Ishikawa (cell line): Measurements from ENCODE around the gene CLCN4.

Source experiments
- CEBPB ChIP-seq: IDR thresholded peaks from 2 replicates; pipeline ENCODE4 v1.6.1; 2012
- CREB1 ChIP-seq: IDR thresholded peaks from 2 replicates; pipeline ENCODE4 v1.6.1; 2012; ENCODE audit warnings: low read depth
- EGR1 ChIP-seq: IDR thresholded peaks from 2 replicates; pipeline ENCODE4 v1.6.1; 2012
- EP300 ChIP-seq: IDR thresholded peaks from 2 replicates; pipeline ENCODE4 v1.6.1; 2012; ENCODE audit warnings: borderline replicate concordance
- FOXM1 ChIP-seq: IDR thresholded peaks from 2 replicates; pipeline ENCODE4 v1.6.1; 2012; ENCODE audit warnings: low read depth, borderline replicate concordance
- MAX ChIP-seq: IDR thresholded peaks from 2 replicates; pipeline ENCODE4 v1.6.1; 2012
- NFIC ChIP-seq: IDR thresholded peaks from 2 replicates; pipeline ENCODE4 v1.6.1; 2012
- RAD21 ChIP-seq: IDR thresholded peaks from 2 replicates; pipeline ENCODE4 v1.6.1; 2012; ENCODE audit warnings: low read depth
- REST ChIP-seq: IDR thresholded peaks from 2 replicates; pipeline ENCODE4 v1.6.1; 2012; ENCODE audit warnings: low read depth, mild to moderate bottlenecking
- TAF1 ChIP-seq: IDR thresholded peaks from 2 replicates; pipeline ENCODE4 v1.6.1; 2012; ENCODE audit warnings: low read depth, mild to moderate bottlenecking
- TCF12 ChIP-seq: IDR thresholded peaks from 2 replicates; pipeline ENCODE4 v1.6.1; 2012; ENCODE audit warnings: low read depth
- TEAD4 ChIP-seq: IDR thresholded peaks from 2 replicates; pipeline ENCODE4 v1.6.1; 2012
- USF1 ChIP-seq: IDR thresholded peaks from 2 replicates; pipeline ENCODE4 v1.6.1; 2012
- YY1 ChIP-seq: IDR thresholded peaks from 2 replicates; pipeline ENCODE4 v1.6.1; 2012; ENCODE audit warnings: low read depth
- ZBTB7A ChIP-seq: IDR thresholded peaks from 2 replicates; pipeline ENCODE4 v1.6.1; 2012; ENCODE audit warnings: low read depth

The CLCN4 gene

GRCh38 chrX:10231461-10231860 is 74.7 kb downstream of the CLCN4 start:
- TF ChIP-seq YY1, result no peak
- 0 out of 2 replicates have a peak, but pooled peaks have one; percentile 33 for TF ChIP-seq NFIC

GRCh38 chrX:10233173-10233572 is 76.4 kb downstream of the CLCN4 start:
- TF ChIP-seq TEAD4, result no peak
- TF ChIP-seq CREB1, result no peak
- TF ChIP-seq ZBTB7A, result no peak
- no peak for TF ChIP-seq REST
- no peak for TF ChIP-seq NFIC
- TF ChIP-seq USF1, result no peak
- no peak for TF ChIP-seq MAX
- no peak for TF ChIP-seq EP300

- no peak for TF ChIP-seq EP300
- TF ChIP-seq EGR1, result no peak
- no peak for TF ChIP-seq REST
- TF ChIP-seq NFIC, result no peak
- no peak for TF ChIP-seq ZBTB7A
- TF ChIP-seq TCF12, result no peak
- TF ChIP-seq MAX, result no peak
- TF ChIP-seq CEBPB, result no peak
- no peak for TF ChIP-seq YY1
- no peak for TF ChIP-seq CREB1
- no peak for TF ChIP-seq TAF1
- no peak for TF ChIP-seq USF1
- TF ChIP-seq TEAD4, result no peak
- TF ChIP-seq RAD21, result no peak
These were observed 76.9 kb downstream of the CLCN4 start for GRCh38 chrX:10233696-10234095.

GRCh38 chrX:10235851-10236250 is 79.1 kb downstream of the CLCN4 start:
- TF ChIP-seq CREB1 (no peak), MAX (no peak), EGR1 (no peak), TEAD4 (no peak), REST (no peak), TCF12 (no peak), EP300 (no peak), USF1 (no peak)

GRCh38 chrX:10237241-10237640 is 80.5 kb downstream of the CLCN4 start:
- TF ChIP-seq TEAD4 (no peak), TCF12 (no peak), ZBTB7A (no peak), FOXM1 (no peak), CREB1 (no peak), EP300 (no peak), CEBPB (no peak), RAD21 (no peak), TAF1 (no peak)
